ENCODE data around the gene BCAP29. TPM values are rescaled to one million over a fixed set of nuclear protein-coding genes. Genes with fewer than 3 reads are reported as not detected.

The BCAP29 gene
- total RNA-seq, 1 experiment from 2014 or later = 43.2 TPM

- peak overlapping the region; percentile 92 for H3K9ac ChIP-seq (ENCODE audit: low read length)
- intact Hi-C loops (cut with micrococcal nuclease) = no loop called here
- CTCF ChIA-PET = interaction anchor here (1.0 to 1.3 kb wide), 2 partner anchors 310 to 314 kb away, joined by 3 read pairs; no protein-coding TSS in a partner anchor
- TSS peak; percentile 59 for BruUV-seq (replicated peaks)
- TF ChIP-seq SP1 (IDR thresholded peaks at IDR 0.05; ENCODE audit: low read depth) (peak; percentile 64), CBX3 (IDR thresholded peaks at IDR 0.05; ENCODE audit: low read depth) (peak; percentile 11; the same call in 1 of the 2 replicates), JUND (IDR thresholded peaks at IDR 0.05) (peak; percentile 55), SRF (IDR thresholded peaks at IDR 0.05; ENCODE audit: low read depth) (peak; percentile 61), EZH2 (IDR thresholded peaks at IDR 0.05) (no peak), POLR2A (IDR thresholded peaks at IDR 0.05; ENCODE audit: borderline replicate concordance, extremely low read depth, insufficient read depth, insufficient read length) (no peak), FOSL1 (IDR thresholded peaks at IDR 0.05; ENCODE audit: low read depth) (peak; percentile 65)
- no peaks in the 10 kb centered on the region for H3K9me2 ChIP-seq (ENCODE audit: insufficient read depth)
- peak overlapping the region; percentile 74; the same call in 1 of the 2 replicates for H3K27ac ChIP-seq (ENCODE audit: low read depth, low read length)
- H3K36me3 ChIP-seq (ENCODE audit: control insufficient read depth in 1 of 2, insufficient read depth in 2 of 2, low read length in 2 of 2) = no peaks in the 10 kb centered on the region
- H2AFZ ChIP-seq (ENCODE audit: low read depth, low read length, poor library complexity, severe bottlenecking) = no peak overlapping the region
- H3K4me2 ChIP-seq (ENCODE audit: low read length) = peak overlapping the region; percentile 93
- no peaks in the 10 kb centered on the region for H3K9me3 ChIP-seq (ENCODE audit: control insufficient read depth in 1 of 2, insufficient read depth in 1 of 2, low read depth in 1 of 2, low read length in 2 of 2)
- peak overlapping the region; percentile 88 to 90 for H3K4me3 ChIP-seq (replicated peaks in 1 of 2; ENCODE audit: low read depth in 1 of 2, low read length in 2 of 2)
- H4K20me1 ChIP-seq (ENCODE audit: insufficient read depth) = no peaks in the 10 kb centered on the region
- no peak for ATAC-seq
- H3K27me3 ChIP-seq (ENCODE audit: insufficient read depth, low read length) = no peaks in the 10 kb centered on the region
- peaks cover 37% of the 10 kb centered on the region for H3K79me2 ChIP-seq (ENCODE audit: insufficient read depth, low read length)
- H3K4me1 ChIP-seq (ENCODE audit: control insufficient read depth in 1 of 2, insufficient read depth in 2 of 2, low read length in 2 of 2) = peaks cover 8 to 23% of the 10 kb centered on the region in 2 experiments; a peak in 3 of 4 replicates
- RAD21 ChIA-PET (ENCODE audit: low non-redundant PET in 1 of 2, low total read pairs in 2 of 2, uncharacterized antibody in 2 of 2, unreplicated experiment in 2 of 2) = no interaction called here
- peak; percentile 32 for DNase-seq (ENCODE audit: low read depth, low spot score)
- POLR2A ChIA-PET = interaction anchor here (0.6 kb wide), 1 partner anchor 397 kb away, joined by 3 read pairs; no protein-coding TSS in a partner anchor
Measured at GRCh38 chr7:107564553-107565298, 15.3 kb upstream of the BCAP29 start.

GRCh38 chr7:107570298-107570697 is 9.7 kb upstream of the BCAP29 start:
- intact Hi-C loops (cut with micrococcal nuclease) = no loop called here
- Histone ChIP-seq H3K4me3 (replicated peaks in 1 of 2; ENCODE audit: low read depth in 1 of 2, low read length in 2 of 2) (no peak overlapping the region), H3K27me3 (ENCODE audit: insufficient read depth, low read length) (no peaks in the 10 kb centered on the region), H4K20me1 (ENCODE audit: insufficient read depth) (no peaks in the 10 kb centered on the region), H2AFZ (ENCODE audit: low read depth, low read length, poor library complexity, severe bottlenecking) (no peak overlapping the region), H3K4me1 (ENCODE audit: control insufficient read depth in 1 of 2, insufficient read depth in 2 of 2, low read length in 2 of 2) (peaks cover 0 to 1% of the 10 kb centered on the region in 2 experiments; a peak in 1 of 4 replicates), H3K79me2 (ENCODE audit: insufficient read depth, low read length) (no peaks in the 10 kb centered on the region), H3K36me3 (ENCODE audit: control insufficient read depth in 1 of 2, insufficient read depth in 2 of 2, low read length in 2 of 2) (no peaks in the 10 kb centered on the region), H3K27ac (ENCODE audit: low read depth, low read length) (no peak overlapping the region), H3K9me2 (ENCODE audit: insufficient read depth) (no peaks in the 10 kb centered on the region), H3K9me3 (ENCODE audit: control insufficient read depth in 1 of 2, insufficient read depth in 1 of 2, low read depth in 1 of 2, low read length in 2 of 2) (no peaks in the 10 kb centered on the region), H3K9ac (ENCODE audit: low read length) (no peak overlapping the region), H3K4me2 (ENCODE audit: low read length) (no peak overlapping the region)
- RAD21 ChIA-PET (ENCODE audit: low non-redundant PET in 1 of 2, low total read pairs in 2 of 2, uncharacterized antibody in 2 of 2, unreplicated experiment in 2 of 2) = no interaction called here
- no TSS peak for BruUV-seq (replicated peaks)
- CTCF ChIA-PET = no interaction called here
- DNase-seq (ENCODE audit: low read depth, low spot score) (no peak), ATAC-seq (no peak)
- POLR2A ChIA-PET = no interaction called here
- TF ChIP-seq EZH2 (IDR thresholded peaks at IDR 0.05) (no peak), YY1 (IDR thresholded peaks at IDR 0.05; ENCODE audit: extremely low read depth, insufficient replicate concordance, low read depth, low read length) (no peak), TCF7L2 (IDR thresholded peaks at IDR 0.05; ENCODE audit: borderline replicate concordance, extremely low read depth, insufficient read depth, insufficient read length) (no peak), ZNF274 (IDR thresholded peaks at IDR 0.05; ENCODE audit: low read depth, low read length) (no peak), ELF1 (IDR thresholded peaks at IDR 0.05; ENCODE audit: borderline replicate concordance, low read depth) (no peak), SP1 (IDR thresholded peaks at IDR 0.05; ENCODE audit: low read depth) (no peak), REST (IDR thresholded peaks at IDR 0.05; ENCODE audit: low read depth) (no peak), CTCF (IDR thresholded peaks at IDR 0.05 in 2 of 3, conservative IDR thresholded peaks at IDR 0.05 in 1 of 3; ENCODE audit: borderline replicate concordance in 1 of 3, insufficient read depth in 1 of 3, low read depth in 2 of 3, low read length in 2 of 3) (no peak), JUND (IDR thresholded peaks at IDR 0.05) (no peak), CEBPB (IDR thresholded peaks at IDR 0.05; ENCODE audit: low read depth) (no peak)
